ENCODE results near the gene SPSB1.

DNA sequence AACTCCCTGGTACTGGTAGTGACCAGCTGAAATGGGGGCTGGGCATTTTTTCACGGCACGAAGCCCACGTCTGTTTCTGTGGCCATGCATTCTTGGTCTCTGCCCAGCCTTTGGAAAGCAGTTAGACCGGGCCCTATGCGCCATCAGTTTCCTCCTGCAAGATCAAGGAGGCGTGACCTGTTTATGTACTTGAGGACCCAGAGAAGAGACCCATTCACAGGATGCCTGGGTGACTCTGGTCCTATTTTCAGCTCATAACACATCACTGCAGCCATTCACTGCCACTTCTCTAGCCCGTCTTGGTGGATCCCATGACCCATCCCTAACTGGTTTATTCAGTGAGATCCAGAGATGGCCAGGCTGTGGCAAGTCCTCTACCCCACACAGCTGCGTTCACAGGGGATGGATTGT, 70.4 kb downstream of the SPSB1 start:
- TF ChIP-seq TAF1 (IDR thresholded peaks at IDR 0.05; ENCODE audit: borderline replicate concordance, insufficient read depth, low read length) (no peak), FOXP2 (optimal IDR thresholded peaks at IDR 0.05; ENCODE audit: borderline replicate concordance, extremely low read depth, extremely low read length, insufficient read depth) (no peak), POLR2AphosphoS5 (IDR thresholded peaks at IDR 0.05; ENCODE audit: low read depth, low read length) (no peak), SIN3A (IDR thresholded peaks at IDR 0.05; ENCODE audit: borderline replicate concordance, insufficient read depth, low read length) (no peak)
- TF ChIP-seq, protein P1, sequence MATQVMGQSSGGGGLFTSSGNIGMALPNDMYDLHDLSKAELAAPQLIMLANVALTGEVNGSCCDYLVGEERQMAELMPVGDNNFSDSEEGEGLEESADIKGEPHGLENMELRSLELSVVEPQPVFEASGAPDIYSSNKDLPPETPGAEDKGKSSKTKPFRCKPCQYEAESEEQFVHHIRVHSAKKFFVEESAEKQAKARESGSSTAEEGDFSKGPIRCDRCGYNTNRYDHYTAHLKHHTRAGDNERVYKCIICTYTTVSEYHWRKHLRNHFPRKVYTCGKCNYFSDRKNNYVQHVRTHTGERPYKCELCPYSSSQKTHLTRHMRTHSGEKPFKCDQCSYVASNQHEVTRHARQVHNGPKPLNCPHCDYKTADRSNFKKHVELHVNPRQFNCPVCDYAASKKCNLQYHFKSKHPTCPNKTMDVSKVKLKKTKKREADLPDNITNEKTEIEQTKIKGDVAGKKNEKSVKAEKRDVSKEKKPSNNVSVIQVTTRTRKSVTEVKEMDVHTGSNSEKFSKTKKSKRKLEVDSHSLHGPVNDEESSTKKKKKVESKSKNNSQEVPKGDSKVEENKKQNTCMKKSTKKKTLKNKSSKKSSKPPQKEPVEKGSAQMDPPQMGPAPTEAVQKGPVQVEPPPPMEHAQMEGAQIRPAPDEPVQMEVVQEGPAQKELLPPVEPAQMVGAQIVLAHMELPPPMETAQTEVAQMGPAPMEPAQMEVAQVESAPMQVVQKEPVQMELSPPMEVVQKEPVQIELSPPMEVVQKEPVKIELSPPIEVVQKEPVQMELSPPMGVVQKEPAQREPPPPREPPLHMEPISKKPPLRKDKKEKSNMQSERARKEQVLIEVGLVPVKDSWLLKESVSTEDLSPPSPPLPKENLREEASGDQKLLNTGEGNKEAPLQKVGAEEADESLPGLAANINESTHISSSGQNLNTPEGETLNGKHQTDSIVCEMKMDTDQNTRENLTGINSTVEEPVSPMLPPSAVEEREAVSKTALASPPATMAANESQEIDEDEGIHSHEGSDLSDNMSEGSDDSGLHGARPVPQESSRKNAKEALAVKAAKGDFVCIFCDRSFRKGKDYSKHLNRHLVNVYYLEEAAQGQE (IDR thresholded peaks at IDR 0.05; ENCODE audit: insufficient read depth in 1 of 2, low read depth in 2 of 2, low read length in 2 of 2), result no peak
